Measurements from ENCODE around the gene TXNRD2. TPM values are rescaled to one million over a fixed set of nuclear protein-coding genes. Genes with fewer than 3 reads are reported as not detected.

TXNRD2 gene
- total and polyA plus RNA-seq, 10 of the 15 experiments (the other 5 are each of a cell fraction or from before 2014, with no cell fraction given) = 1.6 to 26.0 (median 13.9) TPM

- H2AFZ ChIP-seq (ENCODE audit: control insufficient read depth, low read depth, low read length) = no peak overlapping the region
- POLR2A ChIA-PET = no interaction called here
- H3K27ac ChIP-seq (ENCODE audit: control insufficient read depth, insufficient read depth) = no peak overlapping the region
- intact Hi-C loops (cut with micrococcal nuclease; ENCODE audit: unreplicated experiment) (no loop called here), in situ Hi-C loops (cut with MboI) (no loop called here)
- WGBS (ENCODE audit: insufficient coverage, insufficient replicate concordance, low lambda C conversion rate, missing lambda C conversion rate) = 94% methylated on average over 8 of the region's 8 CpGs
- ATAC-seq = no peak
- no TSS peak for BruUV-seq (replicated peaks)
- RAD21 ChIA-PET (ENCODE audit: unreplicated experiment) = interaction anchor here (0.7 kb wide), 1 partner anchor 39 kb away, joined by 3 read pairs; no protein-coding TSS in a partner anchor
- no peaks in the 10 kb centered on the region for H3K79me2 ChIP-seq (ENCODE audit: control insufficient read depth, insufficient read depth, low read length)
- no peaks in the 10 kb centered on the region for H3K4me1 ChIP-seq (ENCODE audit: control insufficient read depth, insufficient read depth, low read length)
- TF ChIP-seq, protein P1, sequence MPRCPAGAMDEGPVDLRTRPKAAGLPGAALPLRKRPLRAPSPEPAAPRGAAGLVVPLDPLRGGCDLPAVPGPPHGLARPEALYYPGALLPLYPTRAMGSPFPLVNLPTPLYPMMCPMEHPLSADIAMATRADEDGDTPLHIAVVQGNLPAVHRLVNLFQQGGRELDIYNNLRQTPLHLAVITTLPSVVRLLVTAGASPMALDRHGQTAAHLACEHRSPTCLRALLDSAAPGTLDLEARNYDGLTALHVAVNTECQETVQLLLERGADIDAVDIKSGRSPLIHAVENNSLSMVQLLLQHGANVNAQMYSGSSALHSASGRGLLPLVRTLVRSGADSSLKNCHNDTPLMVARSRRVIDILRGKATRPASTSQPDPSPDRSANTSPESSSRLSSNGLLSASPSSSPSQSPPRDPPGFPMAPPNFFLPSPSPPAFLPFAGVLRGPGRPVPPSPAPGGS (IDR thresholded peaks at IDR 0.05; ENCODE audit: borderline replicate concordance, insufficient read depth, low read depth, low read length, poor library complexity, severe bottlenecking) = no peak
- TF ChIP-seq RBBP5 (conservative IDR thresholded peaks at IDR 0.05) = no peak
- no peak for TF ChIP-seq POLR2AphosphoS5 (IDR thresholded peaks at IDR 0.05; ENCODE audit: low read length)
- TF ChIP-seq IRF5 (IDR thresholded peaks at IDR 0.05; ENCODE audit: borderline replicate concordance) = no peak
- no peak for TF ChIP-seq ZZZ3 (IDR thresholded peaks at IDR 0.05; ENCODE audit: control insufficient read depth, insufficient read length, low read depth)
- TF ChIP-seq SIX5 (IDR thresholded peaks at IDR 0.05; ENCODE audit: low read depth, low read length, severe bottlenecking) = no peak
- TF ChIP-seq SMARCA5 (IDR thresholded peaks at IDR 0.05) = no peak
- SMC1A ChIA-PET (ENCODE audit: uncharacterized antibody, unreplicated experiment) = interaction anchor here (0.9 kb wide), 1 partner anchor 21 kb away, joined by 3 read pairs; no protein-coding TSS in a partner anchor
- H3K9ac ChIP-seq (ENCODE audit: control insufficient read depth, insufficient read depth, low read length) = no peak overlapping the region
- no peak overlapping the region for H3K4me3 ChIP-seq
- no peaks in the 10 kb centered on the region for H3K27me3 ChIP-seq (replicated peaks in 1 of 2; ENCODE audit: control insufficient read depth in 2 of 2, insufficient read depth in 2 of 2, low read length in 1 of 2)
- no peak for FAIRE-seq
- no peak overlapping the region for H3K4me2 ChIP-seq (ENCODE audit: control insufficient read depth, insufficient read depth)
- CTCF ChIA-PET = no interaction called here
- DNase-seq (ENCODE audit: low read depth, low spot score) = no peak
- H3K9me3 ChIP-seq (replicated peaks; ENCODE audit: control insufficient read depth, insufficient read depth, low read length) = no peaks in the 10 kb centered on the region; the same call in 2 of the 3 replicates
- no peaks in the 10 kb centered on the region for H3K36me3 ChIP-seq (ENCODE audit: control insufficient read depth in 2 of 2, insufficient read depth in 2 of 2, low read length in 1 of 2)
- H4K20me1 ChIP-seq (ENCODE audit: control insufficient read depth, insufficient read depth) = no peaks in the 10 kb centered on the region
Observed at GRCh38 chr22:19931514-19931913, 10.1 kb downstream of the TXNRD2 start.
